ENCODE results near the gene PDE4A. TPM values are rescaled to one million over a fixed set of nuclear protein-coding genes. Genes with fewer than 3 reads are reported as not detected.

PDE4A gene
- total and polyA plus RNA-seq, 10 of the 15 experiments (the other 5 are each of a cell fraction or from before 2014, with no cell fraction given), result 0.24 to 13.3 (median 4.9) TPM

DNA sequence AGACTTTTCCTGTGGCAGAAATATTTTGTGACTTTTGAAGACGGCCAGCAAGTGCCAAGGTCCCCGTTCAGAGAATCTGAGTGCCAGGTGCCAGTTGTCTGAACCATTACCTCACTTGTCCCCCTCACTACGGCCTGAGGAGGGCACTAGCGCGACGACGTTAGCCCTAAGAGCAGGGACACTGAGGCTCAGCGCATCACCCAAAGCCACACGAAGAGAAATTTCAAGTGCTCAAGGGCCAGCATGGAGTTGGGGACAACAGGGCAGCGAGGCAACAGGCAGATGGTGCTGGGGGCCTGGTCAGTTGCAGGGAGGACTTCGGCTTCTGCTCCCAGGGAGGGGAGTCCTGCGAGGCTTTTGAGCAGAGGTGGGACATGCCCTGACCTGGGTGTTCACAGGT, 30.5 kb upstream of the PDE4A start:
- Histone ChIP-seq H3K9me3 (replicated peaks; ENCODE audit: control insufficient read depth, insufficient read depth, low read length) (no peaks in the 10 kb centered on the region), H3K36me3 (ENCODE audit: control insufficient read depth in 2 of 2, insufficient read depth in 2 of 2, low read length in 1 of 2) (peaks cover 5 to 16% of the 10 kb centered on the region in 2 experiments; a peak in 3 of 4 replicates), H3K27ac (ENCODE audit: control insufficient read depth, insufficient read depth) (no peak overlapping the region), H3K27me3 (replicated peaks in 1 of 2; ENCODE audit: control insufficient read depth in 2 of 2, insufficient read depth in 2 of 2, low read length in 1 of 2) (no peaks in the 10 kb centered on the region), H3K9ac (ENCODE audit: control insufficient read depth, insufficient read depth, low read length) (no peak overlapping the region), H3K4me1 (ENCODE audit: control insufficient read depth, insufficient read depth, low read length) (peaks cover 10% of the 10 kb centered on the region), H3K4me3 (no peak overlapping the region), H3K79me2 (ENCODE audit: control insufficient read depth, insufficient read depth, low read length) (no peaks in the 10 kb centered on the region), H3K4me2 (ENCODE audit: control insufficient read depth, insufficient read depth) (no peak overlapping the region), H2AFZ (ENCODE audit: control insufficient read depth, low read depth, low read length) (no peak overlapping the region), H4K20me1 (ENCODE audit: control insufficient read depth, insufficient read depth) (no peaks in the 10 kb centered on the region)
- 56% methylated on average over 12 of the region's 12 CpGs for WGBS (ENCODE audit: insufficient coverage, insufficient replicate concordance, low lambda C conversion rate, missing lambda C conversion rate)
- DNase-seq (ENCODE audit: low read depth, low spot score) (no peak), FAIRE-seq (peak; percentile 66), ATAC-seq (peak; percentile 19)
- no TSS peak for BruUV-seq (replicated peaks)
- POLR2A ChIA-PET, result interaction anchor here (0.8 to 8.3 kb wide), 6 partner anchors 116 to 138 kb away, joined by 3 to 108 read pairs (median 3); partner anchors contain the start of genes ICAM1 and MRPL4
- CTCF ChIA-PET, result interaction anchor here (0.6 to 12.4 kb wide), 26 partner anchors 10 to 457 kb away, joined by 3 to 370 read pairs (median 6); partner anchors contain the start of genes CDC37, FDX2, ICAM1 and ICAM4
- intact Hi-C loops (cut with micrococcal nuclease; ENCODE audit: unreplicated experiment) (loop anchor here (1.0 to 10.0 kb wide), 5 partner anchors 58 to 459 kb away; partner anchors contain the start of genes ANGPTL6, PPAN and RAVER1), in situ Hi-C loops (cut with MboI) (loop anchor here (5.0 kb wide), 2 partner anchors 123 to 463 kb away; no protein-coding TSS in a partner anchor)
- RAD21 ChIA-PET (ENCODE audit: unreplicated experiment), result interaction anchor here (1.0 to 5.1 kb wide), 12 partner anchors 9 to 458 kb away, joined by 3 to 206 read pairs (median 14); partner anchors contain the start of genes CDC37, ICAM1, ICAM4 and ICAM5
- TF ChIP-seq TARDBP (IDR thresholded peaks at IDR 0.05; ENCODE audit: borderline replicate concordance), result no peak
- no peak for TF ChIP-seq ZZZ3 (IDR thresholded peaks at IDR 0.05; ENCODE audit: control insufficient read depth, insufficient read length, low read depth)
- no peak for TF ChIP-seq NR2C1 (IDR thresholded peaks at IDR 0.05)
- peak; percentile 61 for TF ChIP-seq POLR2A (IDR thresholded peaks at IDR 0.05; ENCODE audit: low read depth, low read length)
- TF ChIP-seq, protein P1, sequence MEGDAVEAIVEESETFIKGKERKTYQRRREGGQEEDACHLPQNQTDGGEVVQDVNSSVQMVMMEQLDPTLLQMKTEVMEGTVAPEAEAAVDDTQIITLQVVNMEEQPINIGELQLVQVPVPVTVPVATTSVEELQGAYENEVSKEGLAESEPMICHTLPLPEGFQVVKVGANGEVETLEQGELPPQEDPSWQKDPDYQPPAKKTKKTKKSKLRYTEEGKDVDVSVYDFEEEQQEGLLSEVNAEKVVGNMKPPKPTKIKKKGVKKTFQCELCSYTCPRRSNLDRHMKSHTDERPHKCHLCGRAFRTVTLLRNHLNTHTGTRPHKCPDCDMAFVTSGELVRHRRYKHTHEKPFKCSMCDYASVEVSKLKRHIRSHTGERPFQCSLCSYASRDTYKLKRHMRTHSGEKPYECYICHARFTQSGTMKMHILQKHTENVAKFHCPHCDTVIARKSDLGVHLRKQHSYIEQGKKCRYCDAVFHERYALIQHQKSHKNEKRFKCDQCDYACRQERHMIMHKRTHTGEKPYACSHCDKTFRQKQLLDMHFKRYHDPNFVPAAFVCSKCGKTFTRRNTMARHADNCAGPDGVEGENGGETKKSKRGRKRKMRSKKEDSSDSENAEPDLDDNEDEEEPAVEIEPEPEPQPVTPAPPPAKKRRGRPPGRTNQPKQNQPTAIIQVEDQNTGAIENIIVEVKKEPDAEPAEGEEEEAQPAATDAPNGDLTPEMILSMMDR (IDR thresholded peaks at IDR 0.05 in 2 of 3, conservative IDR thresholded peaks at IDR 0.05 in 1 of 3; ENCODE audit: control insufficient read depth in 2 of 3, extremely low read depth in 1 of 3, insufficient read depth in 1 of 3, low read depth in 3 of 3, low read length in 3 of 3), result peak; percentile 20 to 26 (median 22); a peak in 3 of 6 replicates
- no peak for TF ChIP-seq NR2C2 (IDR thresholded peaks at IDR 0.05; ENCODE audit: borderline replicate concordance, control insufficient read depth, insufficient read length, low read depth)
- TF ChIP-seq ZNF622 (IDR thresholded peaks at IDR 0.05), result no peak
- TF ChIP-seq FOS (IDR thresholded peaks at IDR 0.05; ENCODE audit: borderline replicate concordance, extremely low read depth, insufficient read length), result no peak
- SMC1A ChIA-PET (ENCODE audit: uncharacterized antibody, unreplicated experiment), result interaction anchor here (0.6 to 5.7 kb wide), 13 partner anchors 10 to 463 kb away, joined by 3 to 158 read pairs (median 10); partner anchors contain the start of genes ICAM1, ICAM5, RAVER1 and TYK2

Data from GM12878 (cell line).